Peyer's patch (tissue), 4 donors: ENCODE results near the gene MAGI2.

ENCODE experiments used
- CTCF ChIP-seq, 6 experiments: fragments of 450-650 bp in 4 of 6; fragments of 200-600 bp in 2 of 6; sonication (generic) in 1 of 6; IDR thresholded peaks; one replicate each; pipeline ENCODE4 v1.5.1; 2017 to 2019; ENCODE audit warnings: antibody characterized with exemption in 6 of 6, mild to moderate bottlenecking in 3 of 6, moderate library complexity in 1 of 6
- POLR2A ChIP-seq, 2 donors: fragments of 450-650 bp; IDR thresholded peaks; one replicate each; pipeline ENCODE4 v1.5.1; 2017; ENCODE audit warnings: antibody characterized with exemption in 2 of 2, mild to moderate bottlenecking in 2 of 2, moderate library complexity in 2 of 2

GRCh38 chr7:78535655-78536054 lies 917.8 kb downstream of the MAGI2 start:
- no peak for TF ChIP-seq CTCF (IDR thresholded peaks at IDR 0.05)
- TF ChIP-seq POLR2A (IDR thresholded peaks at IDR 0.05) = no peak
